ENCODE measurements around the gene ROCK2. TPM values are rescaled to one million over a fixed set of nuclear protein-coding genes. Genes with fewer than 3 reads are reported as not detected.
"Not testable (repeated sequence)": the region's sequence is repeated elsewhere in the genome, so short reads cannot be mapped to it uniquely, and the experiment has no call there.

The ROCK2 gene
- total RNA-seq, 2 donors from 2014 or later = 14.7 to 15.3 TPM

DNA sequence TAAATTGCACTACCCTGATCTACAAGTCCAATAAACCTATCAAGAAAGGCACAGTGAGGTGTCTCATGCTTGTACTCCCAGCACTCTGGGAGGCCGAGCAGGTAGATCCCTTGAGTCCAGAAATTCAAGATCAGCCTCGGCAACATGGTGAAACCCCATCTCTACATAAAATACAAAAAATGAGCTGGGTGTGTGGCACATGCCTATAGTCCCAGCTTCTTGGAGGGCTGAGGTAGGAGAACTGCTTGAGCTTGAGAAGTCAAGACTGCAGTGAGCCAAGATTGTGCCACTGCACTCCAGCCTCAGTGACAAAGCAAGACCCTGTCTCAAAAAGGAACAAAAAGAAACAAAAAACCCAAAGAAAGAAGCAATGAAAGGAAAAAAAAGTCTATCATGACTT lies 58.9 kb downstream of the ROCK2 start:
- no peak for ATAC-seq (replicated peaks in 1 of 2)
- Mint-ChIP-seq H3K4me3 (no peak overlapping the region), H3K36me3 (ENCODE audit: insufficient read depth in 2 of 2) (peaks cover 10 to 20% of the 10 kb centered on the region in 2 donors), H3K27me3 (ENCODE audit: low read depth) (no peaks in the 10 kb centered on the region), H3K9me3 (peaks cover 0 to 1% of the 10 kb centered on the region in 2 donors), H3K4me1 (ENCODE audit: low read depth) (peaks cover 12% of the 10 kb centered on the region), H3K27ac (no peak overlapping the region)
- DNase-seq = no peak

DNA sequence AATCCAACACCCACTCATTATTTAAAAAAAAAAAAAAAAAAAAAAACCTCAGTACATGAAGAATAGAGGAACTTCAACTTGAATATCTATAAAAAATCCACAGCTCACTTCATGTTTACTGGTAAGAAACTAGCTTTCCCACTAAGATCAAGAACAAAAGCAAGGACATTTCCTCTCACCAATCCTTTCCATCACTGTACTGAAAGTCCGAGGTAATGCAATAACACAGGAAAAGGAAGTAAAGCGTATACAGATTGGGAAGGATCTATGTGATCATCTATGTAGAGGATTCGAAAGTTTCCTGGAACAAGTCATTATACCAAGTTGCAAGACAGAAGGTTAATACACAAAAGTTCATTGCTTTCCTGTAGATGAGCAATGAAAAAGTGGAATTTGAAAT lies 63.2 kb downstream of the ROCK2 start:
- Mint-ChIP-seq H3K27me3 (ENCODE audit: low read depth) (no peaks in the 10 kb centered on the region), H3K4me3 (no peak overlapping the region), H3K36me3 (ENCODE audit: insufficient read depth in 2 of 2) (peaks cover 19 to 26% of the 10 kb centered on the region in 2 donors), H3K27ac (no peak overlapping the region), H3K9me3 (peaks cover 1 to 3% of the 10 kb centered on the region in 2 donors), H3K4me1 (ENCODE audit: low read depth) (peaks cover 4% of the 10 kb centered on the region)
- ATAC-seq (replicated peaks in 1 of 2) (no peak), DNase-seq (no peak)

DNA sequence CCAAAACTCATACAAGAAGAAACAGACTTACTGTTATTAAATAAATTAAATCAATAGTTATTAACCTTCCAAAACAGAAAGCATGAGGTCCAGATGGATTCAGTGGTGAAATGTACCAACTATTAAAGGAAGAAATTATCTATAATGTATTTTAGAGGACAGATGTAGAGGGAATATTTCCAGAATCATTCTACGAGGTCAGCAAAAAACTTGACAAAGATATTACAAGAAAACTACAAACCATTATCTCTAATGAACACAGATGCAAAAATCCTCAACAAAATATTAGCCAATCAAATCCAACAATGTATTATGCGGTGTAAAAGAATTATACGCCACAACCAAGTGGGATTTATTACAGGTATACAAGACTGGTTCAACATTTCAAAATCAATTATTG lies 63.7 kb downstream of the ROCK2 start:
- Mint-ChIP-seq H3K36me3 (ENCODE audit: insufficient read depth in 2 of 2) (peaks cover 18 to 24% of the 10 kb centered on the region in 2 donors), H3K4me1 (ENCODE audit: low read depth) (peaks cover 7% of the 10 kb centered on the region)

DNA sequence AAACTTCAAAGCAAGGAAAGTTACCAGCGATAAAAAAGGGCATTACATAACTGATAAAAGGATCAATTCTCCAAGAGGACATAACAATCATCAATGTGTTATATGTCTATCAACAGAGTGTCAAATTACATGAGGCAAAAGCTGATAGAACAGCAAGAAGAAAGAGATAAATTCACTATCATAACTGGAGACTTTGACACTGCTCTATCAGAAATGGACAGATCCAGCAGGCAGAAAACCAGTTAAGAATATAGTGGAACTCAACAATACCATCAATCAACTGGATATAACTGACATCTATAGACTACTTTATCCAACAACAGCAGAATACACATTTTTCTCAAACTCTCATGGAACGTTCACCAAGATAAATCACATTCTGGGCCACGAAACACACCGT lies 65.0 kb downstream of the ROCK2 start:
- no peaks in the 10 kb centered on the region for H3K27me3 Mint-ChIP-seq (ENCODE audit: low read depth)
- no peak overlapping the region for H3K4me3 Mint-ChIP-seq
- H3K9me3 Mint-ChIP-seq = peaks cover 0 to 3% of the 10 kb centered on the region in 2 donors
- H3K4me1 Mint-ChIP-seq (ENCODE audit: low read depth) = peaks cover 11% of the 10 kb centered on the region
- H3K36me3 Mint-ChIP-seq (ENCODE audit: insufficient read depth in 2 of 2) = peaks cover 14 to 21% of the 10 kb centered on the region in 2 donors
- H3K27ac Mint-ChIP-seq = no peak overlapping the region
- ATAC-seq (replicated peaks in 1 of 2) (no peak), DNase-seq (no peak)

More for the DNA sequence above, 63.7 kb downstream of the ROCK2 start:
- Mint-ChIP-seq H3K27ac (no peak overlapping the region), H3K9me3 (peaks cover 0 to 3% of the 10 kb centered on the region in 2 donors), H3K4me3 (no peak overlapping the region), H3K27me3 (ENCODE audit: low read depth) (no peaks in the 10 kb centered on the region)
- DNase-seq (no peak), ATAC-seq (replicated peaks in 1 of 2) (no peak)

DNA sequence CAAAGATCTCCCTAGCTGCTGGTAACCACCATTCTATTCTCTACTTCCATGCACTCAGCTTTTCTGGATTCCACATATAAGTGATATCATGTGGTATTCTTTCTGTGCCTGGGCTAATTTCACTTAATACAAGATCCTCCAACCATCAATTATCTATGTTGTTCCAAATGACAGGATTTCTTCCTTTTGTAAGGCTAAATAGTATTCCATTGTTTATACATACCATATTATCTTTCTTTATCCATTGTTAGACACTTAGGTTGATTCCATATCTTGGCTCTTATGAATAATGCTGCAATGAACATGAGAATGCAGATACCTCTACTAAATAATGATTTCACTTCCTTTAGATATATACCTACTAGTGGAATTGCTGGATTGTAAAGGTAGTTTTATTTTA lies 66.2 kb downstream of the ROCK2 start:
- ATAC-seq (replicated peaks in 1 of 2) (no peak), DNase-seq (no peak)
- H3K27ac Mint-ChIP-seq = no peak overlapping the region
- H3K4me1 Mint-ChIP-seq (ENCODE audit: low read depth) = peaks cover 11% of the 10 kb centered on the region
- H3K4me3 Mint-ChIP-seq = no peak overlapping the region
- peaks cover 0 to 3% of the 10 kb centered on the region in 2 donors for H3K9me3 Mint-ChIP-seq
- H3K27me3 Mint-ChIP-seq (ENCODE audit: low read depth) = no peaks in the 10 kb centered on the region
- H3K36me3 Mint-ChIP-seq (ENCODE audit: insufficient read depth in 2 of 2) = peaks cover 9 to 17% of the 10 kb centered on the region in 2 donors

DNA sequence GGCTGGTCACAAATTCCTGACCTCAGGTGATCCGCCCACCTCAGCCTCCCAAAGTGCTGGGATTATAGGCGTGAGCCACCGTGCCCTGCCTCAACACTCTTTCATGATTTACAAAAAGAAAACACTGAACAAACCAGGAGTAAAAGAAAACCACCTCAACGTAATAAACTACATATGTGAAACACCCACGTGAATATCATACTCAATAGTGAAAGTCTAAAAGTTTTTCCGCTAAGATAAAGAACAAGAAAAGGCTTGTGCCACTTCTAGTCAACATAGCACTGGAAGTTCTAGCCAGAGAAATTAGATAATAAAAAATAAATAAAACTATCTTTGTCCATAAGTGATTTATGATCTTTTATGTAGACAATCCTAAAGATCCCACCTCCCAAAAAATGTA lies 68.5 kb downstream of the ROCK2 start:
- peaks cover 0 to 3% of the 10 kb centered on the region in 2 donors for H3K9me3 Mint-ChIP-seq

DNA sequence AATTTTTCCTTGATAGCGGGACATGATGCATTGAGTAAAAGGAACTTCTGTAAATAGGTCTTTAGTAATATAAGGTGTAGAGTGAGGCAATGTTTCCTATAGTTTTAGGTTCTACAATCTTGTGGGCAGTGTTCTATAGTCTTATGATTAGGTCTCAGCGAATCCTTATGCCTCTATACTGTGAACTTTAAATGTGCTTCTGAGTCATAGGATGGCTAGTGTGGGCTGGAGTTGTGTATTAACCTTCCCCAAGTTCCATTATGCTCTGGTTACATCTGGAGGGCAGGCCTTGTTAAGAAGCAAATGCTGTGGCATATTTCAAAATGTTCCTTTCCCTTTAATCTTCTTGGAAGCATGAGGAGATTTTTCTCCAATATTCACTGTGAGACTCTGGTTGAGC lies 73.5 kb downstream of the ROCK2 start:
- H3K9me3 Mint-ChIP-seq = peaks cover 0 to 2% of the 10 kb centered on the region in 2 donors
- peak; percentile 69 to 97 for ATAC-seq (replicated peaks in 1 of 2)
- H3K4me3 Mint-ChIP-seq = peak overlapping the region in 1 of 2 donors; percentile 60
- H3K27ac Mint-ChIP-seq = peak overlapping the region; percentile 55
- H3K27me3 Mint-ChIP-seq (ENCODE audit: low read depth) = no peaks in the 10 kb centered on the region
- DNase-seq = no peak
- H3K4me1 Mint-ChIP-seq (ENCODE audit: low read depth) = peaks cover 17% of the 10 kb centered on the region
- H3K36me3 Mint-ChIP-seq (ENCODE audit: insufficient read depth in 2 of 2) = peaks cover 5 to 11% of the 10 kb centered on the region in 2 donors

More for the DNA sequence above, 68.5 kb downstream of the ROCK2 start:
- Mint-ChIP-seq H3K27ac (no peak overlapping the region), H3K4me1 (ENCODE audit: low read depth) (peaks cover 13% of the 10 kb centered on the region), H3K27me3 (ENCODE audit: low read depth) (no peaks in the 10 kb centered on the region), H3K4me3 (peak overlapping the region; percentile 45 to 66), H3K36me3 (ENCODE audit: insufficient read depth in 2 of 2) (peaks cover 10 to 12% of the 10 kb centered on the region in 2 donors)
- DNase-seq = no peak
- ATAC-seq (replicated peaks in 1 of 2) = peak in 1 of 2 donors; percentile 26

DNA sequence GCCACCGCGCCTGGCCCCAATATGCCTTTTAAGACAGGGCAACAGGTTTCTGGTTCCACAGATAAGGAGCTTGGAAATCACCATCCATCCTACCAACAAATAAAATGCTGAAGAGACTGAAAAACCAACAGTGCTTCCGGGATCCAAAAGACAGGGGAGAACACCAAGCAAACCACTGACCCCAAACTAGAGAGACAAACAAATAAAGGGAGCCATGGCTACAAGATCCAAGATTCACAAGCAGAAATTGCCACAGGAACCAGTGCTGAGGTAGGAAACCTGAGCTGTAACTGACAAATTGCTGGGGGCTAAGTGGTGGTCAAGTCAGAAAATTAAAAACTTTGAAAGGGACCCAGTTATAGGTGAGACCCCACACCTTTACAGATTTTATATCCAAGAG lies 76.5 kb downstream of the ROCK2 start:
- ATAC-seq (replicated peaks in 1 of 2) (no peak), DNase-seq (no peak)
- no peak overlapping the region for H3K4me3 Mint-ChIP-seq
- H3K4me1 Mint-ChIP-seq (ENCODE audit: low read depth) = peaks cover 11% of the 10 kb centered on the region
- no peak overlapping the region for H3K27ac Mint-ChIP-seq
- no peaks in the 10 kb centered on the region for H3K27me3 Mint-ChIP-seq (ENCODE audit: low read depth)
- peaks cover 0 to 2% of the 10 kb centered on the region in 2 donors for H3K9me3 Mint-ChIP-seq
- peaks cover 5 to 11% of the 10 kb centered on the region in 2 donors for H3K36me3 Mint-ChIP-seq (ENCODE audit: insufficient read depth in 2 of 2)

DNA sequence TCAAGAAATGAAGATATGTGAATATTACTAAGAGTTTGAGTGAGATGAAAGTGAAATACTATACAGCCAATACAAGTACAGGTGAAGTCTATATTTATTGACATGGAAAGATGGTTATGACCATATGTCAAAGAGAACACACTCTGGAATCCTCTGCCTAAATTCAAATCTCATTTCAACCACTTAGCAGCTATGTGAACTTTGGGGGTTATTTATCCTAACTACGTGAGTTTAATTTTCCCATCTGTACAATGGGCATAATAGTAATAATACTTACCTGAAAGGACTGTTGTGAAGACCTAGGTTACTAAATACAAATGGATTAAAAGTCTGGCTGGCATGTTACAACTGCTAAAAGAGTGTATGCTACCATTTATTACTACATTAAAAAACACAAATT lies 79.6 kb downstream of the ROCK2 start:
- Mint-ChIP-seq H3K4me1 (ENCODE audit: low read depth) (no peaks in the 10 kb centered on the region), H3K9me3 (no peaks in the 10 kb centered on the region), H3K4me3 (no peak overlapping the region), H3K27me3 (ENCODE audit: low read depth) (no peaks in the 10 kb centered on the region), H3K36me3 (ENCODE audit: insufficient read depth in 2 of 2) (peaks cover 0 to 2% of the 10 kb centered on the region in 2 donors), H3K27ac (no peak overlapping the region)
- ATAC-seq (replicated peaks in 1 of 2) (no peak), DNase-seq (no peak)

DNA sequence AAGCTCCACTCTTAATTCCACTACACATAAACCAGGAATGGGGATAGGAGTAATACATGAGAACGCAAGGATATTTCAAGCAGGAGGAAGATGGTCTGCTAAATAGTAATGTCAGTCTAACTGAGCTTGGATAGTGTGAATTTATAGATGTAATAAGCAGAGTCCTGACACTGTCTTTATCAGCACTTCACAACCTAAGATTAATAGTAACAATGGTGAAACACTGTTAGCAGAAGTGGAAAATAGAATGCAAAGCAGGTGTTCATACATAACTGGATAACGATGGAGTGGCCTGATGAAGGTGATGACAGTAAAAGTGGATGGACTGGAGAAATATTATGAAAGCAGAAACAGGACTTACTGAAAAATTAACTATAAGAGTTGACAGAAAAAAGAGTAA lies 80.4 kb downstream of the ROCK2 start:
- H3K27me3 Mint-ChIP-seq (ENCODE audit: low read depth) = no peaks in the 10 kb centered on the region
- H3K4me3 Mint-ChIP-seq = no peak overlapping the region
- ATAC-seq (replicated peaks in 1 of 2) (no peak), DNase-seq (no peak)
- H3K27ac Mint-ChIP-seq = no peak overlapping the region
- H3K4me1 Mint-ChIP-seq (ENCODE audit: low read depth) = no peaks in the 10 kb centered on the region
- H3K9me3 Mint-ChIP-seq = no peaks in the 10 kb centered on the region
- H3K36me3 Mint-ChIP-seq (ENCODE audit: insufficient read depth in 2 of 2) = peaks cover 0 to 2% of the 10 kb centered on the region in 2 donors

DNA sequence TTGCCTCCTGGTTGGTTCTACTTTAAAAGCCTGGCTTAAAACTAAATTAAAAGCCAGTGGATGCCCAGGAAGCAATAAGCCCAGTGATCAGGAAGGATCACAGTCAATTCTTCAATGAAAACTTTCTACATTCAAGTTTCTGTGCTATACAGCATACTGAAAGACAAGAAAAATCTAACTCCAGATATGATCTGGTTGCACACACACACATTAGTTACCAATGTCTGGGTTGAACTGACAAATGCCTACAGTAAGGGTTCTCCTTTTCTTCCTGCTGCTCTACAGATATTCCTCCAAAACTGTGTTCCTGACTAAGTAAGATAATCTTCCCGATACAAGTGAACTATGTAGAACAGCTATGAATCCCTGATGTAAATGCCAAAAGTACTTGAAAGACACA lies 81.3 kb downstream of the ROCK2 start:
- Mint-ChIP-seq H3K9me3 (no peaks in the 10 kb centered on the region), H3K4me3 (no peak overlapping the region), H3K36me3 (ENCODE audit: insufficient read depth in 2 of 2) (no peaks in the 10 kb centered on the region), H3K4me1 (ENCODE audit: low read depth) (no peaks in the 10 kb centered on the region), H3K27ac (no peak overlapping the region), H3K27me3 (ENCODE audit: low read depth) (no peaks in the 10 kb centered on the region)
- no peak for ATAC-seq (replicated peaks in 1 of 2)
- DNase-seq = no peak

DNA sequence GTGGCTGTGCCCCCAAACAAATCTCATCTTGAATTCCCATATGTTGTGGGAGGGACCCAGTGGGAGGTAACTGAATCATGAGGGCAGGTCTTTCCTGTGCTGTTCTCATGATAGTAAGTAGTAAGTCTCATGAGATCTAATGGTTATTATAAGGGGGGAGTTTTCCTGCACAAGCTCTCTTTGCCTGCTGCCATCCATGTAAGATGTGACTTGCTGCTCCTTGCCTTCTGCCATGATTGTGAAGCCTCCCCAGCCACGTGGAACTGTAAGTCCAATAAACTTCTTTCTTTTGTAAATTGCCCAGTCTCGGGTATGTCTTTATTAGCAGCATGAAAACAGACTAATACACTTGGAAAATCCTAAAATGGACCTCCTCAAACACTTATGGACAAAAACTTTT lies 82.0 kb downstream of the ROCK2 start:
- not testable (repeated sequence) for H3K27me3 Mint-ChIP-seq (ENCODE audit: low read depth); H3K9me3 Mint-ChIP-seq; H3K27ac Mint-ChIP-seq; ATAC-seq (replicated peaks in 1 of 2); H3K36me3 Mint-ChIP-seq (ENCODE audit: insufficient read depth in 2 of 2); H3K4me1 Mint-ChIP-seq (ENCODE audit: low read depth); DNase-seq; H3K4me3 Mint-ChIP-seq

DNA sequence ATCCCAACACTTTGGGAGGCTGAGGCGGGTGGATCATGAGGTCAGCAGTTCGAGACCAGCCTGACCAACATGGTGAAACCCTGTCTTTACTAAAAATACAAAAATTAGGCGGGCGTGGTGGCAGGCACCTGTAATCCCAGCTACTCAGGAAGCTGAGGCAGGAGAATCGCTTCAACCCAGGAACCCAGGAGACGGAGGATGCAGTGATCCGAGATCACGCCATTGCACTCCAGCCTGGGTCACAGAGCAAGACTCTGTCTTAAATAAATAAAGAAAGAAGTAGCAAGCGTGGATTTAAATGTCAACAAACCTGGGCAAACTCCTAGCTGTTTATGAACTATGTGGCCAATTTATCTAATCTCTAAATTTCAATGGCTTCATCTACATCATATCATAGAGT lies 82.9 kb downstream of the ROCK2 start:
- not testable (repeated sequence) for H3K36me3 Mint-ChIP-seq (ENCODE audit: insufficient read depth in 2 of 2); H3K27ac Mint-ChIP-seq; ATAC-seq (replicated peaks in 1 of 2); H3K27me3 Mint-ChIP-seq (ENCODE audit: low read depth); H3K4me1 Mint-ChIP-seq (ENCODE audit: low read depth); DNase-seq; H3K9me3 Mint-ChIP-seq; H3K4me3 Mint-ChIP-seq

DNA sequence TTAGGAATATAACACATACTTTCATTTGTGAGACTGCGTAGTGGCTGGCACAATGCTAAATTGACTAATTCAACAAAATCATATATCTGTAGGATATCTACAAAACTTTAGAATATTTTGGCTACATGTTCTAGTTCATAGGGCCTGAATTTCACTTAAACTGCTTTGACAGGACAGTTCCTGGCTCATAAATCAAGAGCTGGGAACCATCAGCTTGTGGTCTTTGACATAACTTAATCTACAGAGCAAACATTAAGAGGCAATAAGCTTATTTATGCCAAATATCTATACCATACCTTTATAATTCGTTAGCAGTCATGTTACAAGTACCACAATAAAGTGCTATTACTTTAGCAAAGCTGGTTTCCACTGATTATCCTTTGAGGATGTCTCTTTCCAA lies 83.5 kb downstream of the ROCK2 start:
- H3K9me3 Mint-ChIP-seq = no peaks in the 10 kb centered on the region
- no peak for DNase-seq
- H3K4me3 Mint-ChIP-seq = no peak overlapping the region
- H3K36me3 Mint-ChIP-seq (ENCODE audit: insufficient read depth in 2 of 2) = peaks cover 1 to 2% of the 10 kb centered on the region in 2 donors
- no peaks in the 10 kb centered on the region for H3K4me1 Mint-ChIP-seq (ENCODE audit: low read depth)
- no peaks in the 10 kb centered on the region for H3K27me3 Mint-ChIP-seq (ENCODE audit: low read depth)
- H3K27ac Mint-ChIP-seq = no peak overlapping the region
- no peak for ATAC-seq (replicated peaks in 1 of 2)

All from activated T-cell treated with anti-CD3 and anti-CD28 coated beads, Interleukin-2, amount 50 U/mL, for 72 hours (primary cell).